Left renal cortex interstitium (tissue), 4 donors: ENCODE results near the gene CAPS. TPM values are rescaled to one million over a fixed set of nuclear protein-coding genes. Genes with fewer than 3 reads are reported as not detected.

Experiments used
- DNase-seq, 4 donors: peaks; one replicate each; pipeline ENCODE4 v3.0.0-alpha.2; 2013; ENCODE audit warnings: low read depth in 4 of 4, low spot score in 2 of 4, missing footprints in 1 of 4
- polyA plus RNA-seq, 4 donors: library from polyadenylated mRNA; unstranded; fragments of 120-200 nt; gene quantifications; one replicate each; pipeline ENCODE4 v1.2.1, GENCODE V29; 2013; ENCODE audit not compliant: insufficient read length in 4 of 4

Gene CAPS
- polyA plus RNA-seq, 4 donors: 27.7 to 54.3 (median 37.2) TPM

GRCh38 chr19:5891938-5892771 is 21.9 kb upstream of the CAPS start:
- DNase-seq: no peak

DNA sequence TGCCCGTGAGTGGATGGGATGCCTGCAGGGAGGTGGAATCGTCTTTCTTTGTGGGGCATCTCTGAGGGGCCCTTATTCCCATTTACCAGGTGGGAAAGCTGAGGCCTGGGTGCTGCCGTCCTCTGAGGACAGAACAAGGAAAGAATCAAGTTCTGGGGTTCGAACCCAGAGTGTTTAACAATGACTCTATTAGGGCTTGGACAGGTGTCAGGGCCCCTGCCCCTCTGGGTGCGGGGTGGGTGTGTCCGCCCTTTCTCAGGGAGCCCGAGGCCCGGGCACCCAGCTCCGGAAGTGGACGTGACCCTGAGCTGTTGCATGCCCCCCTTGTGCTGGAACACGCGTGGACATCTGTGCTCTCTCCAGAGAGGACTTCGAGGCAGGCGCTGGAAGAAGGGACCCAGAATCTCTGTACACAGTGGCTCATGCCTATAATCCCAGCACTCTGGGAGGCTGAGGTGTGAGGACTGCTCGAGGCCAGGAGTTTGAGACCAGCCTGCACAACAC is 21.2 kb upstream of the CAPS start:
- no peak for DNase-seq

GRCh38 chr19:5893296-5893903 is 20.7 kb upstream of the CAPS start:
- DNase-seq: no peak

GRCh38 chr19:5893907-5894703 is 19.9 kb upstream of the CAPS start:
- no peak for DNase-seq

DNA sequence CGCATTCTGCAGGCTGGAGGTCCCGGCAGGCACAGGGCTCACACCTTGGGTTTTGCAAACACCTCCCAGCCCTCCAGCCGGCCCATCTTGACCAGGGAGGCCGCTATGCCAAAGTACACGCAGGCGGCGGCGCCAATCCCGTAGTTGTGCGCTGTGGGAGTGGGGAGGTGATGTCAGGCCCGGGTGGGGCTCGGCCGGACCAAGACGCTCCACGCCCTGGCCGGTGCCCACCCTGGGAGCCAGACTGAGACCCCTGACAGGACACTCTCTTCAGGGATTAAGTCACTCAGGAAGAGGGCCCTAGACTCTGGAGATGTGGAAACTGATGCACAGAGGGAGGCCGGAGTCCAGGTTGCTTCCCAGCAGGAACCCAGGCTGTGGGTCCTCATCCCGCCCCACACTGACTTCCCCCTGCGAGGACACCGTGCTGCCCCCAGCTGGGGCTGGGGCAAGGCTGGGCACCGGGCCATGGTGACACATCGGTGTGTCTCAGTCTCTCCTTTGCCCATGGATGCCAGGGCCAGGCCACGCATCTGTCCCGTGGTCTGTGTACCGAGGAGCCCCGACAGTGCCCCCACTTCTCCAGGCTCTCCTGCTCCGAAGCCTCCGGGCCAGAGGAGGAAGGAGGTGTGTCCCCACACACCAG is 19.2 kb upstream of the CAPS start:
- DNase-seq: no peak

GRCh38 chr19:5895409-5895808 is 18.6 kb upstream of the CAPS start:
- no peak for DNase-seq

DNA sequence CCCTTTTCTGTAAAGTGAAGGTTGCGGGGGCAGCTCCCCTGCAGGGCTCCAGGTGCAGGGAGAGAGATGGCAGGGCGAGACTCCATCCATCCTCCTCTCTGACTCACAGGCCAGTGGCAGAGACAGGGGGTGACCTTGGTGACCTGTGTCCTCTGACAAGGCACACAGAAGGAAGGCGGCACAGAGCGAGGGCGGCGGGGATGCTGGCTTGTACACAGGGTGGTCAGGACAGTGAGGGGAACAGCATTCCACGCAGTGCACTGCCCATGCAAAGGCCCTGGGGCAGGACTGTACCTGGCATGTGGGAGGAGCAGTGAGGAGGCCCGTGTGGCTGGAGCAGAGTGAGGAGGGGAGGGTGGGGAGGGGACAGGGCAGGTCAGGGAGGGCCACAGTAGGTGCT is 18.2 kb upstream of the CAPS start:
- no peak for DNase-seq

DNA sequence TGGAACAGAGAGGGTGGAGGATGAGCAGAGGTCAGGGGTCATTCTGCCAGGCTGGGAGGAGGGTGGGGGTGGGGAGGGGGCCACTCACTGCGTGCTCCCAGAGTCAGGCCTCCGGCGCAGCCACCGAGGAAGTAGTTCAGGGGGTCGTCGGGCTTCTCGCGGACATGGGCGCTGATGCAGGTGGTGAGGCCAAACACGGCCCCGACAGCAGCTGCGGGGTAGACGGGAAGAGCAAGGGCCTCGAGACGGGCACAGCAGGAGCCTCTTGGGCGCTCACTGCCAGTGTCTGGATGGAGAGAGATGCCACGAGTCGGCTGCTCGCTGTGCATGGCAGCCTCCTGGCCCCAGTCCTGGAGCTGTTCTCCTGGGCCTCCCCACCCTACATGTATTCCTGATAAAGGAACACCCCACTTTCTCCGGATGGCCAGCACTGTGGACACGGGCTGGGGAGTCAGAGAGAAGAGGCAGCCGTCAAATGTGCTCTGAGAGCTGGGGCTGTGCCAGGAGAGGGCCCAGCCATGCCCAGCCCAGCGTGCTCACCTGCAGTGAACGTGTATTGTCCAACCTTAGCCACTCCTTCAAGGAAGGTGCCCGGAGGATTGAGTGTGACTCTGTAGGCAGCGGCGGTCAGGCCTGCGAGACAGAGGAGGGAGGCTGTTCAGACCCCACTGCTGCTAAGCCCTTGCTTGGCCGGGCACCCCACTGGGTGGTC is 17.5 kb upstream of the CAPS start:
- no peak for DNase-seq

GRCh38 chr19:5897189-5897969 is 16.7 kb upstream of the CAPS start:
- no peak for DNase-seq

DNA sequence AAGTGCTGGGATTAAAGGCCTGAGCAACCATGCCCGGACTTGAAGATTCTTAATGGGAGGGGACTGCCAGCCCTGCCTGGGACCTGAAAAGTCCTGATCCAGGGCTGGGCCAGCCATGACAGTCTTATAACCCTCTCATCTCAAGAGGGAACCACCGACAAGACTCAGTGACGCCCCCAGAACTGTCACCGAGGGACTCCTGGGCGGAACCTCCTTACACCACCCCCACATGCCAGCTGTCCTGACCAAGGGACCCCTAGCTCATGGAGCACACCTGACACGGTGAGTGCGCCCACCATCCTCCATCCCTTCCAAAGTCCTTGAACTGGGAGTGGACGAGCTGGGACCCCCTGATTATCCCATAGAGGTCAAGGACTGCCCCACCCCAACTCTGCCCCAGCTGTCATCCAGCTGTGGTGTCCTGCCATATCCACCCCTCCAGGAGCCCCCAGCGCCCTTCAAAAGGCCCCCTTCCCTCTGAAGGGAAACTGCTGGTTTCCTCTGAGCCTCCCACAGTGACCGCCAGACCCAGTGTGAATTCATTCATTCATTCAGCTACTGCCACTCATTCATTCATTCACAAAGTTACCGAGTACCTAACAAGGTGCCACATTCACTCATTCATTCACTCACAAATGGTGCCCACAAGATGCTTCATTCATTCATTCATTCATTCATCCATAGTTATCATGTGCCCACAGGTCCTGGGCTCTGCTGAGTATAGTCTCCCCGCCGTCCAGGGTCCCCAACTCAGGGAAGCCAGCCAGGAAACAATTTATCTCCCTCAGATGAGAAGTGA is 14.1 kb upstream of the CAPS start:
- no peak for DNase-seq

- DNase-seq: no peak
Measured at GRCh38 chr19:5900976-5901375, 13.1 kb upstream of the CAPS start.

GRCh38 chr19:5903056-5903623 is 10.9 kb upstream of the CAPS start:
- DNase-seq: no peak

- peak; percentile 95 to 99 (median 98) for DNase-seq
Measured at GRCh38 chr19:5903624-5904351, 10.3 kb upstream of the CAPS start, which contains the start of gene NDUFA11. TSS of gene NDUFA11 (minus strand) at chr19:5903790. CDS start at chr19:5903708, 82 bp downstream.

GRCh38 chr19:5904352-5905113 is 9.5 kb upstream of the CAPS start, which contains the start of gene VMAC:
TSS of gene VMAC (plus strand) at chr19:5904872. CDS start at chr19:5904891, 19 bp downstream.
- DNase-seq: peak; percentile 98 to 99 (median 99)

DNA sequence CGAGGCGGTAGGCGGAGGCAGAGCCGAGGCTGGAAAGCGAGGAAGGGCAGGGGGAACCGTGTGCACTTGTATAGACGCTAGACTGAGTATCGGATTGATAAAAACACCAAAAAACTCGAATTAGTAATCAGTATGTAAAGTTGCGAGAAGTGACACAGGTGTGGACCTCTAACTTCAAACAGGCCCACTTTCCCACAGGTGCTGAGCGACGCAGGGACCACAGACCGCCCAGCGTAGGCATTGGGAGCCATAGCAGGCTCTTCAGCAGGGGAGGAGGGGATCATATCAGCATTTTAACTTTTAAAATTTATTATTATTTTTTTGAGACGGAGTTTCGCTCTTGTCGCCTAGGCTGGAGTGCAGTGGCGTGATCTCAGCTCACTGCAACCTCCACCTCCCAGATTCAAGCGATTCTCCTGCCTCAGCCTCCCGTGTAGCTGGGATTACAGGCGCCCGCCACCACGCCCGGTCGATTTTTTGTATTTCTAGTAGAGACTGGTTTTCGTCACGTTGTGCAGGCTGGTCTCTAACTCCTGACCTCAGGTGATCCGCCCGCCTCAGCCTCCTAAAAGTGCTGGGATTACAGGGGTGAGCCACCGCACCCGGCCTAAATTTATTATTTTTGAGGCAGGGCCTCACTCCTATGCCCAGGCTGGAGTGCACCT is 8.8 kb upstream of the CAPS start:
- DNase-seq: no peak

DNA sequence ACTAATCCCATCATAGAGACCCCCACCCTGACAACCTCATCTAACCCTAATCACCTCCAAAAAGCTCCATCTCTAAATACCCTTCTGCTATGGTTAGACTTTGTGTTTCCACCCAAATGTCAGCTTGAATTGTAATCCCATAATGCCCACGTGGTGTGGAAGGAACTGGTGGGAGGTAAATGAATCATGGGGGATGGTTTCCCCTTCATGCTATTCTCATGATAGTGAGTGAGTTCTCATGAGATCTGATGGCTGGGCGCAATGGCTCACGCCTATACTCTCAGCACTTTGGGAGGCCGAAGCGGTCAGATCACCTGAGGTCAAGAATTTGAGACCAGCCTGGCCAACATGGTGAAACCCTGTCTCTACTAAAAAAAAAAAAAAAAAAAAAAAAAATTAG is 6.8 kb upstream of the CAPS start:
- DNase-seq: no peak
